Common myeloid progenitor, CD34-positive (primary cell): ENCODE results near the gene KDM2B.

Experiments
- CTCF ChIA-PET: fragments of 350-600 bp; sonication (Branson Sonifier 250); formaldehyde crosslinking; loops from one replicate; lab custom pipeline; 2021; ENCODE audit warnings: antibody characterized with exemption; lab: Charles Lee
- POLR2A ChIA-PET: fragments of 350-600 bp; sonication (Branson Sonifier 250); formaldehyde crosslinking; loops from one replicate; lab custom pipeline; 2021; ENCODE audit warnings: antibody characterized with exemption; lab: Charles Lee
- DNase-seq, 3 donors: peaks; one replicate each; pipeline versions ENCODE4 v3.0.0 to v3.0.0-alpha.2; 2013
- H3K27ac ChIP-seq, 2 experiments: 1 replicate in 1 of 2; 2 replicates in 1 of 2; pipeline ENCODE4 v1.7.0; 2013; ENCODE audit warnings: inconsistent platforms in 2 of 2, low read length in 2 of 2, mild to moderate bottlenecking in 2 of 2, low read depth in 1 of 2, moderate library complexity in 1 of 2; ENCODE audit not compliant: severe bottlenecking in 2 of 2, insufficient read depth in 1 of 2, poor library complexity in 1 of 2
- H3K27me3 ChIP-seq, 5 experiments: replicated peaks in 2 of 5; 1 replicate in 3 of 5; 2 replicates in 2 of 5; pipeline versions ENCODE4 v1.6.1 to v1.7.0; 2013; ENCODE audit warnings: low read length in 4 of 5, mild to moderate bottlenecking in 2 of 5, moderate library complexity in 2 of 5, inconsistent platforms in 1 of 5; ENCODE audit not compliant: insufficient read depth in 5 of 5, control insufficient read depth in 4 of 5
- H3K36me3 ChIP-seq, 4 experiments: 1 replicate in 2 of 4; 2 replicates in 2 of 4; pipeline versions ENCODE4 v1.6.1 to v1.7.0; 2013; ENCODE audit warnings: low read length in 3 of 4, control low read depth in 1 of 4, mild to moderate bottlenecking in 1 of 4; ENCODE audit not compliant: control insufficient read depth in 4 of 4, insufficient read depth in 4 of 4
- H3K4me1 ChIP-seq, 4 experiments: 1 replicate in 3 of 4; 2 replicates in 1 of 4; pipeline versions ENCODE4 v1.6.1 to v1.7.1; 2013; ENCODE audit warnings: low read length in 3 of 4, mild to moderate bottlenecking in 3 of 4, control low read depth in 1 of 4, inconsistent platforms in 1 of 4, moderate library complexity in 1 of 4; ENCODE audit not compliant: control insufficient read depth in 4 of 4, insufficient read depth in 4 of 4; ENCODE audit errors: control extremely low read depth in 1 of 4
- H3K4me3 ChIP-seq, 7 experiments: 1 replicate in 4 of 7; 2 replicates in 3 of 7; pipeline versions ENCODE4 v1.5.1 to v1.7.0; 2013; ENCODE audit warnings: mild to moderate bottlenecking in 7 of 7, low read length in 6 of 7, moderate library complexity in 6 of 7, inconsistent platforms in 2 of 7, low read depth in 2 of 7, control low read depth in 1 of 7; ENCODE audit not compliant: insufficient read depth in 4 of 7, control insufficient read depth in 1 of 7; ENCODE audit errors: extremely low read depth in 1 of 7
- H3K9me3 ChIP-seq, 5 experiments: 1 replicate in 4 of 5; 2 replicates in 1 of 5; pipeline versions ENCODE4 v1.6.1 to v1.7.1; 2013; ENCODE audit warnings: low read length in 4 of 5, mild to moderate bottlenecking in 2 of 5, inconsistent platforms in 1 of 5, low read depth in 1 of 5, moderate library complexity in 1 of 5; ENCODE audit not compliant: control insufficient read depth in 4 of 5, insufficient read depth in 2 of 5; ENCODE audit errors: control extremely low read depth in 1 of 5
- WGBS: methylation state at CpG from one replicate; pipeline ENCODE4 v1.1.5; 2013; ENCODE audit not compliant: insufficient coverage; 5-methylcytosine and 5-hydroxymethylcytosine counted together

Gene KDM2B

DNA sequence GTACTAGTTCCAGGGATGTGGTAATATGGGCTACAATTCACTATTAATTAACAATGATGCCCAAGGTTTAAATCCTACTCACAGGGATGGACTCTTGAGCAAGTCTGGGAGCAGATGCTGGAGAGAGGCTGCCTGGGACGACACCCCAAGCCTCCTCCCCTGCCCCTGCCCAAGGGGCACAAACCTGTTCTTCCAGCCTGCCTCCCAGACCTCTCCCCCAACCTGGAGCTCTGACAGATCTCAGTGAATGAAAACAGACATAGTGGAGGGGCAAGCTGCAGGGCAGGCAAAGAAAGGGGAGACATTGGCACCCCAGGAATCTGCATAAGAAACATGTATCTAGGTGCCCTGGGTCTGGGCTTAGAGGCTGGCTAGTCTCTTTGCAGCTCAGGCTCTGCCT lies 5.8 kb downstream of the KDM2B start:
- peaks cover 1 to 28% (median 21%) of the 10 kb centered on the region in 4 experiments for H3K4me1 ChIP-seq
- POLR2A ChIA-PET: interaction anchor here (0.6 kb wide), 1 partner anchor 94 kb away, joined by 3 read pairs; no protein-coding TSS in a partner anchor
- no CpG with 5 or more reads among the region's 1 CpG for WGBS
- no peak for DNase-seq
- H3K9me3 ChIP-seq: no peaks in the 10 kb centered on the region
- CTCF ChIA-PET: interaction anchor here (0.5 to 2.9 kb wide), 7 partner anchors 13 to 94 kb away, joined by 3 to 15 read pairs (median 4); partner anchors contain the start of gene MORN3
- H3K27me3 ChIP-seq: no peaks in the 10 kb centered on the region
- H3K27ac ChIP-seq: no peak overlapping the region
- H3K4me3 ChIP-seq: no peak overlapping the region
- H3K36me3 ChIP-seq: peaks cover 3 to 51% (median 35%) of the 10 kb centered on the region in 4 experiments

DNA sequence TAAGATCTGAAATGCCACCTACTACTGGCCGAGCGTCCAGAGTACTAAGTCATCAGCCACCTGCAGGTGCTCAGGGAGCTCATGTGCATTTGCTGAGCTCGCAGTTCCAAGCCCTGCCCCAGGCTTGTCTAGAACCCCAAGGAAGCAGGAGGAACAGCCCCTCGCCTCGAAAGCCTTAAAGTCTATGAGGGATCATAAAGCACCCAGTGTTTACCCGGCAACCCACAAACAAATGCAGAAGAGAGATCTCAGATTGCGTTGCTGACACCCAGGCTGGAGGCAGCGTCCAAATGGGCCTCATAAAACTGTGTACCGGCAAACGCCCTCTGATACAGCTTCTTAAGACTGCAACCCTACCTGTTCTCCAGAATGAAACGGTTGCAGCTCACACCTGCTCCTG lies 6.8 kb downstream of the KDM2B start:
- peaks cover 3 to 54% (median 35%) of the 10 kb centered on the region in 4 experiments for H3K36me3 ChIP-seq
- POLR2A ChIA-PET: no interaction called here
- H3K4me3 ChIP-seq: no peak overlapping the region
- WGBS: 89% methylated on average over 11 of the region's 11 CpGs
- CTCF ChIA-PET: interaction anchor here (0.9 to 1.7 kb wide), 5 partner anchors 9 to 95 kb away, joined by 3 to 6 read pairs (median 3); no protein-coding TSS in a partner anchor
- H3K9me3 ChIP-seq: no peaks in the 10 kb centered on the region
- H3K27me3 ChIP-seq: no peaks in the 10 kb centered on the region
- peaks cover 1 to 26% (median 21%) of the 10 kb centered on the region in 4 experiments for H3K4me1 ChIP-seq
- no peak overlapping the region for H3K27ac ChIP-seq
- DNase-seq: no peak

DNA sequence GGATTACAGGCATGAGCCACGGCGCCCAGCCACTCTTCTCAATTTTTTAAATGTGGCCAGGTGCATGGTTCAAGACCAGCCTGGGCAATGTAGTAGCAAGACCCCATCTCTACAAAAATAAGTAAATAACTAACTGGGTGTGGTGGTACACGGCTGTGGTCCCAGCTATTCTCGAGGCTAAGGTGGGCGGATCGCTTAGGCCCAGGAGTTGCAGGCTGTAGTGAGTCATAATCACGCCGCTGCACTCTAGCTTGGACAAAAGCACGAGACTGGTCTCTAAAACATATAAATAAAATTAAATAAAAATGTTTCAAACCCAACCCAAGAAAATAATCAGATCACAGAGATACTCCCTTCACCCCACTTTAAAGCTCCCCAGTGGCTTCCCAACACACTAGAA lies 8.9 kb downstream of the KDM2B start:
- no peaks in the 10 kb centered on the region for H3K27me3 ChIP-seq
- H3K36me3 ChIP-seq: peaks cover 3 to 60% (median 37%) of the 10 kb centered on the region in 4 experiments
- H3K4me1 ChIP-seq: peaks cover 0 to 5% (median 2%) of the 10 kb centered on the region in 4 experiments
- POLR2A ChIA-PET: no interaction called here
- CTCF ChIA-PET: interaction anchor here (1.1 to 1.3 kb wide), 2 partner anchors 12 to 55 kb away, joined by 3 to 6 read pairs; no protein-coding TSS in a partner anchor
- no peak for DNase-seq
- no peak overlapping the region for H3K27ac ChIP-seq
- 96% methylated on average over 5 of the region's 9 CpGs for WGBS
- H3K4me3 ChIP-seq: no peak overlapping the region
- H3K9me3 ChIP-seq: no peaks in the 10 kb centered on the region

DNA sequence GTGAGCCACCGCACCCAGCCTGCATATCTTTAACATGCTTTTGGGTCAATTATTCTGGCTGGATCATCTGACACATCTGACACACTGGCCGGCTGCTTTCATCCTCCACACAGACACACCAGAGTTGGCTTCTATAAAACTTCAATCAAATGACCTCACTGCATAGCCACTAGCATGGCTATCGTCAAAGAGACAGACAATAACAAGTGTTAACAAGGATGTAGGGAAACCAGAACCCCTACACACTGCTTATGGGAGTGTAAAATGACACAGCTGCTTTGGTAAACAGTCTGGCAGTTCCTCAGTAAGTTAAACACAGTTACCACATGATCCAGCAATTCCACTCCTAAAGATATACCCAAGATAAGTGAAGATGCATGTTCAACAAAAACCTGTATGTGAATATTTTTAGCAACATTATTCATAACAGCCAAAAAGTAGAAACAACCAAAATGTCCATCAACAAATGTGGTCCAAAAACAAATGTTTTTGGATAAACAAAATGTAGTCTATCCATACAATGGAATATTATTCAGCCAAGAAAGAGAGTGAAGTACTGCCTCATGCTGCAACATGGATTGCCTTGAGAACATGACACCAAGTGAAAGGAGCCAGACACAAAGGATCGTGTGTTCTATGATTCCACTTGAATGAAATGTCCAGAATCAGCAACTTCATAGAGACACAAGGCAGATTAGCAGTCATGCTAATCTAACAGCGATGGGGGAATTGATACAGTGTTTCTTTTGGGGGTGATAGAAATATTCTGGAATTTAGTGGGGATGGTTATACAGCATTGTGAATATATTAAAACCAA lies 10.1 kb downstream of the KDM2B start:
- Histone ChIP-seq H3K4me1 (no peaks in the 10 kb centered on the region), H3K4me3 (no peak overlapping the region), H3K36me3 (peaks cover 3 to 56% (median 30%) of the 10 kb centered on the region in 4 experiments), H3K9me3 (no peaks in the 10 kb centered on the region), H3K27ac (no peak overlapping the region), H3K27me3 (no peaks in the 10 kb centered on the region)
- ChIA-PET CTCF (interaction anchor here (0.9 kb wide), 1 partner anchor 17 kb away, joined by 4 read pairs; no protein-coding TSS in a partner anchor), POLR2A (no interaction called here)
- WGBS: 100% methylated on average over 4 of the region's 5 CpGs
- no peak for DNase-seq

DNA sequence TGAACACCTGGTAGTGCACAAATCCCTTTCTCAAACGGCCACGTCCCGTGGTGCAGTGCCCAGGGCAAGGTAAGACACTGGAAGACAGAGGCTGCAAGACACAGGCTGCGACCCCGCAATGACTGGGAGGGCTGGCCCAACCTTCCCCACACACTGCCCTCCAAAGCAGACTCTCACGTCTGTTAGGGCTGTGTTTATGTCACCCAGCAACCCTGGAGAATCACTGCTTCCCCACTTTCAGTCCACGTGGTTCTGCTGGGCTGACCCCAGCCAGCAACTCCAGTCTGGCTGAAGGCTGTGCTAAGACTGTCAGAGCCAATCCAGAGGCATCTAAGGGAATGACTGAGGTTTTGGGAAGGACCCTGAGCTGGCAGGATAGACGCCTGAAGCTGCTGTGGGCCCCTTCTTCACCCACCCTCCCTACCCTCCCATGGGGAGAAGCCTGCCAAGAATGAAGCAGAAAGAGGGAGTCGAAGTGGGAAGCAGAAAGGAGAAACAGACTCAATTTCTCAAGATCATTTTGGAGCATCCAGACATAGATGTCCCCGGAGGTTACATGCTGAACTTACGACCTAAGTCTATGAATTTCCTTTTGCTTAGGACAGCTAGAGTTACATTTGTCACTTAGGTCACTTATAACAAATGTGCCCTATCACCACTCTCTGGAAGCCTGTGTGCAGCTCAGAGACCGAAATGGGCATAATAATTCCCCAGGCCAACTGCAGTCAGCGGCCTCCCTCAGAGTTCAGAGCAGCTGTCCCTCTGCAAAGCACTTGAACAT lies 11.7 kb downstream of the KDM2B start:
- no peaks in the 10 kb centered on the region for H3K9me3 ChIP-seq
- no peak overlapping the region for H3K27ac ChIP-seq
- H3K27me3 ChIP-seq: no peaks in the 10 kb centered on the region
- no peak for DNase-seq
- peaks cover 0 to 44% (median 16%) of the 10 kb centered on the region in 4 experiments for H3K36me3 ChIP-seq
- H3K4me3 ChIP-seq: no peak overlapping the region
- WGBS: 95% methylated on average over 11 of the region's 13 CpGs
- H3K4me1 ChIP-seq: no peaks in the 10 kb centered on the region
- CTCF ChIA-PET: interaction anchor here (0.8 to 1.4 kb wide), 3 partner anchors 16 to 100 kb away, joined by 3 to 4 read pairs (median 3); no protein-coding TSS in a partner anchor
- POLR2A ChIA-PET: no interaction called here

DNA sequence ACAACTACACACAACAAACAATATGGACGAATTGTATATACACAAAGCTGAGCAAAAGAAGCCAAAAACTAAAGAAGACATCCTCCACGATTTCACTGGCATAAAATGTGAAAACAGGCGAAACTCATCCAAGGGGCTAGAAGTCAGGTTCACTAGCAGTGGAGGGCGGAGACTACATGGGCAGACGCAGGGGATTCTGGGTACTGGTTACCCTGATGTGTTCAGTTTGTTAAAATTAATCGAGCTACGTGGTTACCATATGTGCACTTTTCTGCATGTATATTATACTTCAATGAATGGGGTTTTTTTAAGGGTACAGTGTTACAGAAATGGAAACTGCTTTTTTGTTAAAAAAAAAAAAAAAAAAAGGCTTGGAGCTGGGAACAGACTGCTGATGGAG lies 12.3 kb downstream of the KDM2B start:
- H3K27me3 ChIP-seq: no peaks in the 10 kb centered on the region
- no peak overlapping the region for H3K27ac ChIP-seq
- no peaks in the 10 kb centered on the region for H3K9me3 ChIP-seq
- 97% methylated on average over 4 of the region's 7 CpGs for WGBS
- H3K4me1 ChIP-seq: no peaks in the 10 kb centered on the region
- ChIA-PET CTCF (interaction anchor here (1.4 kb wide), 1 partner anchor 30 kb away, joined by 3 read pairs; no protein-coding TSS in a partner anchor), POLR2A (no interaction called here)
- no peak overlapping the region for H3K4me3 ChIP-seq
- no peak for DNase-seq
- H3K36me3 ChIP-seq: peaks cover 0 to 39% (median 12%) of the 10 kb centered on the region in 4 experiments
